Keratinocyte (primary cell): ENCODE results near the gene KAT2B. TPM values are rescaled to one million over a fixed set of nuclear protein-coding genes. Genes with fewer than 3 reads are reported as not detected.

Experiments used
- DNase-seq: peaks from one replicate; pipeline ENCODE4 v3.0.0-alpha.2; 2011; ENCODE audit warnings: low read depth, missing footprints, low spot score
- FAIRE-seq: peaks from 2 replicates; lab custom pipeline; 2011; peaks lifted over from hg19 to GRCh38; lab: Jason Lieb, UNC
- H2AFZ ChIP-seq: 2 replicates; pipeline ENCODE4 v1.6.0; 2012; ENCODE audit warnings: low read length, control low read depth, inconsistent platforms; ENCODE audit not compliant: control insufficient read depth
- H3K27ac ChIP-seq: 2 replicates; pipeline ENCODE4 v1.5.1; 2011; ENCODE audit warnings: low read length; ENCODE audit not compliant: control insufficient read depth, insufficient read depth
- H3K27me3 ChIP-seq: 3 replicates; pipeline ENCODE4 v1.6.0; 2011; ENCODE audit warnings: low read length; ENCODE audit not compliant: control insufficient read depth, insufficient read depth; ENCODE audit errors: extremely low read depth
- H3K36me3 ChIP-seq, 2 experiments: 2 replicates in 1 of 2; 3 replicates in 1 of 2; pipeline ENCODE4 v1.5.1; 2011; ENCODE audit warnings: low read length in 2 of 2, mild to moderate bottlenecking in 1 of 2; ENCODE audit not compliant: control insufficient read depth in 2 of 2, insufficient read depth in 2 of 2; ENCODE audit errors: extremely low read depth in 1 of 2
- H3K4me1 ChIP-seq: 3 replicates; pipeline ENCODE4 v1.5.1; 2011; ENCODE audit warnings: low read length; ENCODE audit not compliant: control insufficient read depth, insufficient read depth; ENCODE audit errors: extremely low read depth
- H3K4me2 ChIP-seq: 3 replicates; pipeline ENCODE4 v1.6.0; 2011; ENCODE audit warnings: low read depth, low read length; ENCODE audit not compliant: control insufficient read depth, insufficient read depth; ENCODE audit errors: extremely low read depth
- H3K4me3 ChIP-seq, 3 experiments: fragments of 200-600 bp in 1 of 3; sonication (generic) in 1 of 3; 2 replicates in 2 of 3; 3 replicates in 1 of 3; pipeline ENCODE4 v1.5.1; 2011 to 2016; ENCODE audit warnings: low read length in 3 of 3, mild to moderate bottlenecking in 3 of 3, control low read depth in 2 of 3, inconsistent platforms in 1 of 3, low read depth in 1 of 3, mixed read lengths in 1 of 3, mixed run types in 1 of 3, moderate library complexity in 1 of 3; ENCODE audit not compliant: control insufficient read depth in 2 of 3, insufficient read depth in 2 of 3; ENCODE audit errors: extremely low read depth in 1 of 3
- H3K79me2 ChIP-seq: 2 replicates; pipeline ENCODE4 v1.6.0; 2012; ENCODE audit warnings: low read length; ENCODE audit not compliant: control insufficient read depth, insufficient read depth
- H3K9ac ChIP-seq: 3 replicates; pipeline ENCODE4 v1.6.0; 2011; ENCODE audit warnings: low read length; ENCODE audit not compliant: control insufficient read depth, insufficient read depth; ENCODE audit errors: extremely low read depth
- H3K9me1 ChIP-seq: 3 replicates; pipeline ENCODE4 v1.6.0; 2011; ENCODE audit warnings: low read length; ENCODE audit not compliant: control insufficient read depth, insufficient read depth; ENCODE audit errors: extremely low read depth
- H3K9me3 ChIP-seq: 2 replicates; pipeline ENCODE4 v1.5.1; 2012; ENCODE audit warnings: low read depth, low read length; ENCODE audit not compliant: control insufficient read depth
- H4K20me1 ChIP-seq: 3 replicates; pipeline ENCODE4 v1.6.0; 2011; ENCODE audit warnings: low read length; ENCODE audit not compliant: control insufficient read depth, insufficient read depth; ENCODE audit errors: extremely low read depth
- CTCF ChIP-seq, 3 experiments: IDR thresholded peaks in 1 of 3; conservative IDR thresholded peaks in 1 of 3; optimal IDR thresholded peaks in 1 of 3; 2 replicates in 2 of 3; 3 replicates in 1 of 3; pipeline versions ENCODE3 to v1.5.1; 2011; ENCODE audit warnings: low read length in 3 of 3, mild to moderate bottlenecking in 3 of 3, moderate library complexity in 2 of 3, control low read depth in 1 of 3, inconsistent platforms in 1 of 3; ENCODE audit not compliant: insufficient read depth in 2 of 3; ENCODE audit errors: extremely low read depth in 1 of 3
- EZH2 ChIP-seq: IDR thresholded peaks from one replicate; pipeline ENCODE4 v1.6.1; 2012; ENCODE audit warnings: inconsistent platforms, mild to moderate bottlenecking, low read length, moderate library complexity
- dilution Hi-C: fragments of 300-500 bp; cut with MboI; formaldehyde crosslinking; loops from one replicate; pipeline ENCODE4 v1.7.0; 2020; ENCODE audit warnings: low sequenced_read_pairs; ENCODE audit not compliant: extremely low pct_ligation_motif_present
- polyA plus RNA-seq, 5 experiments: library from polyadenylated mRNA; depleted of rRNA in 3 of 5; stranded (reverse) in 3 of 5; stranded (forward) in 1 of 5; unstranded in 1 of 5; fragments of >200 nt; gene quantifications; 1 replicate in 1 of 5; 2 replicates in 3 of 5; 3 replicates in 1 of 5; pipeline versions ENCODE4 v1.2.1 to v1.2.3, GENCODE V29; 2011 to 2012; ENCODE audit warnings: missing spikeins in 2 of 5, low read depth in 1 of 5, low replicate concordance in 1 of 5

KAT2B gene
- polyA plus RNA-seq, 1 donor (not counting 4 experiments of a cell fraction or from before 2014, with no cell fraction given): 4.6 TPM

GRCh38 chr3:20145874-20146273 is 105.6 kb downstream of the KAT2B start:
- Histone ChIP-seq H3K27ac (no peak overlapping the region), H3K79me2 (no peaks in the 10 kb centered on the region), H3K9me1 (no peaks in the 10 kb centered on the region), H3K36me3 (peaks cover 0 to 2% of the 10 kb centered on the region in 2 experiments), H2AFZ (no peak overlapping the region), H4K20me1 (no peaks in the 10 kb centered on the region), H3K4me2 (no peak overlapping the region), H3K9me3 (no peaks in the 10 kb centered on the region), H3K27me3 (no peaks in the 10 kb centered on the region), H3K9ac (no peak overlapping the region), H3K4me1 (no peaks in the 10 kb centered on the region), H3K4me3 (no peak overlapping the region)
- DNase-seq: no peak
- TF ChIP-seq CTCF (optimal IDR thresholded peaks at IDR 0.05 in 1 of 3, IDR thresholded peaks at IDR 0.05 in 1 of 3, conservative IDR thresholded peaks at IDR 0.05 in 1 of 3; ENCODE audit: extremely low read depth in 1 of 3, insufficient read depth in 2 of 3, low read length in 3 of 3) (no peak), EZH2 (no peak)
- no peak for FAIRE-seq
- dilution Hi-C loops: no loop called here

- Histone ChIP-seq H3K4me3 (no peak overlapping the region), H3K4me2 (no peak overlapping the region), H3K27me3 (no peaks in the 10 kb centered on the region), H3K9ac (no peak overlapping the region), H3K9me3 (no peaks in the 10 kb centered on the region), H3K36me3 (peaks cover 0 to 2% of the 10 kb centered on the region in 2 experiments), H3K79me2 (no peaks in the 10 kb centered on the region), H2AFZ (no peak overlapping the region), H3K9me1 (no peaks in the 10 kb centered on the region), H3K4me1 (no peaks in the 10 kb centered on the region), H4K20me1 (no peaks in the 10 kb centered on the region), H3K27ac (no peak overlapping the region)
- dilution Hi-C loops: no loop called here
- TF ChIP-seq CTCF (optimal IDR thresholded peaks at IDR 0.05 in 1 of 3, IDR thresholded peaks at IDR 0.05 in 1 of 3, conservative IDR thresholded peaks at IDR 0.05 in 1 of 3; ENCODE audit: extremely low read depth in 1 of 3, insufficient read depth in 2 of 3, low read length in 3 of 3): no peak
- no peak for TF ChIP-seq EZH2
- FAIRE-seq (no peak), DNase-seq (no peak)
These were observed 106.1 kb downstream of the KAT2B start for GRCh38 chr3:20146301-20146700.
